Measurements from ENCODE around the gene PPM1B. TPM values are rescaled to one million over a fixed set of nuclear protein-coding genes. Genes with fewer than 3 reads are reported as not detected.

PPM1B gene
- total RNA-seq, 4 donors from 2014 or later: 26.6 to 63.3 (median 57.5) TPM

DNA sequence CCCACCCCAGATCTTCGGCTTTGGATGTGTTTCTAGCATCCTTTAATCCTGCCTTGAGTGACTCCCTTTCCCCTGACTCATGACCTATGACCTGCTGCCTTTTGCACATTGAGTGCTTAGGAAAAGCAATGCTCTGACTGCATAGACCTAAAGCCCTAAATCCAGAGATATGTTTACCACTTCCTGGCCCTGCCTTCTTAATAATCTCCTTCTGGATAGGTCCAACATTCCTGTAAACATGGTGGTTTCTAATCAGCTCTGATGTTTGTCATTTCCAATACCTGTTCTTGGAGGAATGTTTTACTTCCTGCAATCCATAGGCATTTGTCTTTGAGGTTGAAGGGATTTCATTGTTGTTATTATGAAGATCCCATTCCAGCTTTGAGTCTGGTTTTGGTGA lies 108.9 kb downstream of the PPM1B start:
- no peaks in the 10 kb centered on the region for H3K4me1 ChIP-seq
- intact Hi-C loops (cut with DNase I; ENCODE audit: low total_unique reads): no loop called here
- no peak overlapping the region for H3K27ac ChIP-seq
- DNase-seq: no peak
- TF ChIP-seq, protein P1, sequence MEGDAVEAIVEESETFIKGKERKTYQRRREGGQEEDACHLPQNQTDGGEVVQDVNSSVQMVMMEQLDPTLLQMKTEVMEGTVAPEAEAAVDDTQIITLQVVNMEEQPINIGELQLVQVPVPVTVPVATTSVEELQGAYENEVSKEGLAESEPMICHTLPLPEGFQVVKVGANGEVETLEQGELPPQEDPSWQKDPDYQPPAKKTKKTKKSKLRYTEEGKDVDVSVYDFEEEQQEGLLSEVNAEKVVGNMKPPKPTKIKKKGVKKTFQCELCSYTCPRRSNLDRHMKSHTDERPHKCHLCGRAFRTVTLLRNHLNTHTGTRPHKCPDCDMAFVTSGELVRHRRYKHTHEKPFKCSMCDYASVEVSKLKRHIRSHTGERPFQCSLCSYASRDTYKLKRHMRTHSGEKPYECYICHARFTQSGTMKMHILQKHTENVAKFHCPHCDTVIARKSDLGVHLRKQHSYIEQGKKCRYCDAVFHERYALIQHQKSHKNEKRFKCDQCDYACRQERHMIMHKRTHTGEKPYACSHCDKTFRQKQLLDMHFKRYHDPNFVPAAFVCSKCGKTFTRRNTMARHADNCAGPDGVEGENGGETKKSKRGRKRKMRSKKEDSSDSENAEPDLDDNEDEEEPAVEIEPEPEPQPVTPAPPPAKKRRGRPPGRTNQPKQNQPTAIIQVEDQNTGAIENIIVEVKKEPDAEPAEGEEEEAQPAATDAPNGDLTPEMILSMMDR (IDR thresholded peaks at IDR 0.05): no peak
- no peak for TF ChIP-seq POLR2A (IDR thresholded peaks at IDR 0.05)
- no peaks in the 10 kb centered on the region for H3K27me3 ChIP-seq
- H3K9me3 ChIP-seq: no peaks in the 10 kb centered on the region
- H3K4me3 ChIP-seq: no peak overlapping the region
- H3K36me3 ChIP-seq: no peaks in the 10 kb centered on the region

DNA sequence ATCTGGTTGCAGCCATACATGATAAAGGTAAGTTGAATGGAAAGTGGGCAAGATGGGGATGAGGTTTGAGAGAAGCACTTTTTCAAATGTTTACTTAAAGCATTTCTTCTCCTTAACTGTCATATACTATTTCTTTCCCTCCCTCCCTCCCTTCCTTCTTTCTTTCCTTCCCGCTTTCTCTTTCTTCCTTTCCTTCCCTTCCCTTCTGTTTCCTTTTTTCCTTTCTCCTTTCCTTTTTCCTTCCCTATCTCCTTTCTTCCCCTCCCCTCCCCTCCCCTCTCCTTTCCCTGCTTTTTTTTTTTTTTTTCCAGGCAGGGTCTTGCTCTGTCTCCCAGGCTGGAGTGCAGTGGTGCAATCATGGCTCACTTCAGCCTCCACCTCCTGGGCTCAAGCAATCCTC lies 112.2 kb downstream of the PPM1B start:
- H3K36me3 ChIP-seq: no peaks in the 10 kb centered on the region
- H3K27ac ChIP-seq: no peak overlapping the region
- DNase-seq: no peak
- intact Hi-C loops (cut with DNase I; ENCODE audit: low total_unique reads): no loop called here
- H3K4me3 ChIP-seq: no peak overlapping the region
- no peaks in the 10 kb centered on the region for H3K27me3 ChIP-seq
- no peaks in the 10 kb centered on the region for H3K9me3 ChIP-seq
- H3K4me1 ChIP-seq: no peaks in the 10 kb centered on the region
- no peak for TF ChIP-seq POLR2A (IDR thresholded peaks at IDR 0.05)

Small RNA genes within 50 kb of the gene (small RNA-seq; reads per million reads assigned to genes)
- gene RNU6-566P: not detected

Other genes with a start within 250 kb of the PPM1B start
- gene LRPPRC, start 172.9 kb upstream of the PPM1B start, total RNA-seq: 10 to 100 TPM; 39.7 to 99.1 (median 71.6) TPM
- gene SLC3A1, start 106.6 kb downstream of the PPM1B start, total RNA-seq: under 1 TPM in 2 of 4 donors, not detected in 2; 0.26 to 0.30 TPM
- 100 to 1,000 TPM in 1 of 4 donors, 10 to 100 TPM in 3; 40.9 to 101 (median 61.1) TPM for gene PREPL, start 192.6 kb downstream of the PPM1B start, total RNA-seq
- gene CAMKMT, start 193.1 kb downstream of the PPM1B start, total RNA-seq: 10 to 100 TPM in 2 of 4 donors, 1 to 10 TPM in 2; 2.9 to 18.8 (median 11.2) TPM